Transverse colon (tissue), 4 donors: Measurements from ENCODE around the gene ANKRD24.

Source experiments
- POLR2A ChIP-seq: fragments of 450-650 bp; IDR thresholded peaks from one replicate; pipeline ENCODE4 v1.6.1; 2016; ENCODE audit warnings: antibody characterized with exemption, mild to moderate bottlenecking, moderate library complexity
- POLR2AphosphoS5 ChIP-seq, 3 donors: sonication (generic); formaldehyde crosslinking; IDR thresholded peaks; one replicate each; pipeline ENCODE4 v1.6.1; 2016; ENCODE audit warnings: antibody characterized with exemption in 3 of 3
- TF ChIP-seq, protein P1 (sequence below), 5 experiments: fragments of 200-600 bp in 3 of 5; fragments of 450-650 bp in 2 of 5; sonication (generic) in 3 of 5; IDR thresholded peaks; 1 replicate in 2 of 5; 2 replicates in 3 of 5; pipeline ENCODE4 v1.5.1; 2016 to 2017; ENCODE audit warnings: antibody characterized with exemption in 5 of 5, inconsistent platforms in 3 of 5, mild to moderate bottlenecking in 2 of 5, moderate library complexity in 1 of 5

DNA sequence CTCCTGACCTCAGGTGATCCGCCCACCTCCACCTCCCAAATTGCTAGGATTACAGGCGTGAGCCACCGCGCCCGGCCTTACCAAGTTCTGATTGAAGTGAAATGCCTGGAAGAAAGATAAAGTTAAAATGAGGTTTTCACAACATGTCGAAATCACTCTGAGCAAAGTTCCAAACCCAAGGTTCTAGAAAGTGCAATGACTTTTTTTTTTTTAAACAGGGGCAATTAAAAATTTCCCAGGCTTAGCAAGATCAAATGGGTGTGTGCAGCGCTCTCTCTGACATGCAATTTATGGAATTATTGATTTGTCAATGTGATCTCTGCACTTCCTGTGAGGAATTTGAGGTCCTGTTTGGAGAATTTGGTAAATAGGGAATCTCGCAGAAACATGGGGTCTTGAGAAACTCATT lies 45.8 kb upstream of the ANKRD24 start:
- TF ChIP-seq, protein P1, sequence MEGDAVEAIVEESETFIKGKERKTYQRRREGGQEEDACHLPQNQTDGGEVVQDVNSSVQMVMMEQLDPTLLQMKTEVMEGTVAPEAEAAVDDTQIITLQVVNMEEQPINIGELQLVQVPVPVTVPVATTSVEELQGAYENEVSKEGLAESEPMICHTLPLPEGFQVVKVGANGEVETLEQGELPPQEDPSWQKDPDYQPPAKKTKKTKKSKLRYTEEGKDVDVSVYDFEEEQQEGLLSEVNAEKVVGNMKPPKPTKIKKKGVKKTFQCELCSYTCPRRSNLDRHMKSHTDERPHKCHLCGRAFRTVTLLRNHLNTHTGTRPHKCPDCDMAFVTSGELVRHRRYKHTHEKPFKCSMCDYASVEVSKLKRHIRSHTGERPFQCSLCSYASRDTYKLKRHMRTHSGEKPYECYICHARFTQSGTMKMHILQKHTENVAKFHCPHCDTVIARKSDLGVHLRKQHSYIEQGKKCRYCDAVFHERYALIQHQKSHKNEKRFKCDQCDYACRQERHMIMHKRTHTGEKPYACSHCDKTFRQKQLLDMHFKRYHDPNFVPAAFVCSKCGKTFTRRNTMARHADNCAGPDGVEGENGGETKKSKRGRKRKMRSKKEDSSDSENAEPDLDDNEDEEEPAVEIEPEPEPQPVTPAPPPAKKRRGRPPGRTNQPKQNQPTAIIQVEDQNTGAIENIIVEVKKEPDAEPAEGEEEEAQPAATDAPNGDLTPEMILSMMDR (IDR thresholded peaks at IDR 0.05) = no peak
- TF ChIP-seq POLR2AphosphoS5 (IDR thresholded peaks at IDR 0.05) (peak in 1 of 3 donors; percentile 12), POLR2A (no peak)
